Measurements from ENCODE around the gene SYCE3.
A peak's percentile ranks its signal among the peaks of the same experiment; 100 is the strongest.

Gene SYCE3

DNA sequence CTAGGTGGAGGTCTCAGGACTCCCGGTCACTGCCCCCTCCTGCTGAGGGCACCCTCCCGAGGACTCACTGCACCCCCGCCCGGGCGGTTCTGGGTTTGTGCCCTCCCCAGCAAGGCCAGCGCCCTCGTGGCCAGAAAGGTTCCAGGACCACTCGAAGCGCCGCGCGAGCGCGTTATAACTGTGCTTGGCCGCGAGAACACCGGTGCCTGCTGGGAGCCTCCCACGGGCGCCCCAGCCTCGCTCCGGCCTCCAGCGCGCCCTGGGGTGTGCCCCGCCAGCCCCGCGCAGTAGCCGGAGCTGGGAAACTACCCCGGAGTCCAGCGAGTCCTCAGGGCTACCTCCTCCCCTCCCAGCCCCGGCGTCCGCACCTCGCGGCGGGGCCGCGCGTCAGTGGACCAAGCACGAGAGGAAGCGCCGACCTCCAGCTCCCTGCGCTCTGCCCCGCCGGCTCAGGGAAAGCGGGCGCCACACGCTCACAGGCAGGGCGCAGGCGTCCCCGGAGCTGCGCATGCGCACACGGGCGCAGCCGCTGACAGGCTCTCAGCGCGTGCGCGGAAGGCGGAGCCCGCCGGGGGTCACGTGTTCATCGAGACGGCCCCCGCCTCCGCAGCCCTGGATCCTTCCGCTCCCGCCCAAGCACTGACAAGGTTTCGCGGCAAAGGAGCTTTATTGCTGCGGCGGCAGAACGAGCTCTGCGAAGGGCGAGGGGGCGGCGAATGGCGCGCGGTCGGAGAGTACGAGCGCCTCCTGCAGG lies 37.4 kb downstream of the SYCE3 start, which contains the start of gene SCO2 (continued):
- TF ChIP-seq ZNF175 (tag by site-specific recombination; IDR thresholded peaks at IDR 0.05) (no peak), ZNF214 (tag by site-specific recombination; IDR thresholded peaks at IDR 0.05; ENCODE audit: borderline replicate concordance) (no peak), ZNF169 (tag by site-specific recombination; IDR thresholded peaks at IDR 0.05) (no peak), ZSCAN30 (tag by site-specific recombination; IDR thresholded peaks at IDR 0.05) (peak; percentile 58), SP2 (tag by site-specific recombination; IDR thresholded peaks at IDR 0.05) (peak; percentile 81), ZNF37A (tag by site-specific recombination; IDR thresholded peaks at IDR 0.05) (no peak), ZNF785 (tag by site-specific recombination; IDR thresholded peaks at IDR 0.05) (no peak), ZNF10 (tag by site-specific recombination; IDR thresholded peaks at IDR 0.05) (no peak), ZNF664 (tag by site-specific recombination; IDR thresholded peaks at IDR 0.05) (no peak), ZNF221 (tag by site-specific recombination; IDR thresholded peaks at IDR 0.05; ENCODE audit: borderline replicate concordance) (no peak), ZBTB20 (tag by site-specific recombination; IDR thresholded peaks at IDR 0.05) (peak; percentile 81), GLIS2 (tag by site-specific recombination; IDR thresholded peaks at IDR 0.05) (peak; percentile 98), FEZF1 (tag by site-specific recombination; IDR thresholded peaks at IDR 0.05) (no peak), ZNF292 (tag by site-specific recombination; IDR thresholded peaks at IDR 0.05; ENCODE audit: borderline replicate concordance, low read depth) (no peak), ZBTB48 (tag by site-specific recombination; IDR thresholded peaks at IDR 0.05) (peak; percentile 85; the same call in 1 of the 2 replicates), ZNF2 (tag by site-specific recombination; IDR thresholded peaks at IDR 0.05) (peak; percentile 85; the same call in 1 of the 2 replicates), MEIS1 (CRISPR knock-in tag; IDR thresholded peaks at IDR 0.05; ENCODE audit: borderline replicate concordance) (no peak), ZIC2 (tag by site-specific recombination; IDR thresholded peaks at IDR 0.05) (peak; percentile 93), ZNF843 (tag by site-specific recombination; IDR thresholded peaks at IDR 0.05) (no peak; the same call in 1 of the 2 replicates), ZNF132 (tag by site-specific recombination; IDR thresholded peaks at IDR 0.05; ENCODE audit: borderline replicate concordance) (no peak), TRIM28 (IDR thresholded peaks at IDR 0.05; ENCODE audit: borderline replicate concordance, low read length) (peak; percentile 34; the same call in 1 of the 2 replicates), SP7 (tag by site-specific recombination; IDR thresholded peaks at IDR 0.05) (peak; percentile 74), KLF10 (tag by site-specific recombination; IDR thresholded peaks at IDR 0.05) (no peak; the same call in 1 of the 2 replicates), OVOL3 (tag by site-specific recombination; IDR thresholded peaks at IDR 0.05) (peak; percentile 47; the same call in 1 of the 2 replicates), ZNF76 (tag by site-specific recombination; IDR thresholded peaks at IDR 0.05; ENCODE audit: borderline replicate concordance, low read depth) (peak; percentile 88), ZNF473 (tag by site-specific recombination; IDR thresholded peaks at IDR 0.05) (no peak), ZNF391 (tag by site-specific recombination; IDR thresholded peaks at IDR 0.05; ENCODE audit: borderline replicate concordance, low read depth) (no peak), ZNF19 (tag by site-specific recombination; IDR thresholded peaks at IDR 0.05; ENCODE audit: low read depth) (no peak), KLF9 (tag by site-specific recombination; IDR thresholded peaks at IDR 0.05; ENCODE audit: low read depth) (peak; percentile 51; the same call in 1 of the 2 replicates)
- TF ChIP-seq, protein P1, sequence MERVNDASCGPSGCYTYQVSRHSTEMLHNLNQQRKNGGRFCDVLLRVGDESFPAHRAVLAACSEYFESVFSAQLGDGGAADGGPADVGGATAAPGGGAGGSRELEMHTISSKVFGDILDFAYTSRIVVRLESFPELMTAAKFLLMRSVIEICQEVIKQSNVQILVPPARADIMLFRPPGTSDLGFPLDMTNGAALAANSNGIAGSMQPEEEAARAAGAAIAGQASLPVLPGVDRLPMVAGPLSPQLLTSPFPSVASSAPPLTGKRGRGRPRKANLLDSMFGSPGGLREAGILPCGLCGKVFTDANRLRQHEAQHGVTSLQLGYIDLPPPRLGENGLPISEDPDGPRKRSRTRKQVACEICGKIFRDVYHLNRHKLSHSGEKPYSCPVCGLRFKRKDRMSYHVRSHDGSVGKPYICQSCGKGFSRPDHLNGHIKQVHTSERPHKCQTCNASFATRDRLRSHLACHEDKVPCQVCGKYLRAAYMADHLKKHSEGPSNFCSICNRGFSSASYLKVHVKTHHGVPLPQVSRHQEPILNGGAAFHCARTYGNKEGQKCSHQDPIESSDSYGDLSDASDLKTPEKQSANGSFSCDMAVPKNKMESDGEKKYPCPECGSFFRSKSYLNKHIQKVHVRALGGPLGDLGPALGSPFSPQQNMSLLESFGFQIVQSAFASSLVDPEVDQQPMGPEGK (tag by site-specific recombination; IDR thresholded peaks at IDR 0.05), result peak; percentile 82
- TF ChIP-seq, protein P2, sequence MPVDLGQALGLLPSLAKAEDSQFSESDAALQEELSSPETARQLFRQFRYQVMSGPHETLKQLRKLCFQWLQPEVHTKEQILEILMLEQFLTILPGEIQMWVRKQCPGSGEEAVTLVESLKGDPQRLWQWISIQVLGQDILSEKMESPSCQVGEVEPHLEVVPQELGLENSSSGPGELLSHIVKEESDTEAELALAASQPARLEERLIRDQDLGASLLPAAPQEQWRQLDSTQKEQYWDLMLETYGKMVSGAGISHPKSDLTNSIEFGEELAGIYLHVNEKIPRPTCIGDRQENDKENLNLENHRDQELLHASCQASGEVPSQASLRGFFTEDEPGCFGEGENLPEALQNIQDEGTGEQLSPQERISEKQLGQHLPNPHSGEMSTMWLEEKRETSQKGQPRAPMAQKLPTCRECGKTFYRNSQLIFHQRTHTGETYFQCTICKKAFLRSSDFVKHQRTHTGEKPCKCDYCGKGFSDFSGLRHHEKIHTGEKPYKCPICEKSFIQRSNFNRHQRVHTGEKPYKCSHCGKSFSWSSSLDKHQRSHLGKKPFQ (tag by site-specific recombination; IDR thresholded peaks at IDR 0.05), result no peak
- TF ChIP-seq, protein P3, sequence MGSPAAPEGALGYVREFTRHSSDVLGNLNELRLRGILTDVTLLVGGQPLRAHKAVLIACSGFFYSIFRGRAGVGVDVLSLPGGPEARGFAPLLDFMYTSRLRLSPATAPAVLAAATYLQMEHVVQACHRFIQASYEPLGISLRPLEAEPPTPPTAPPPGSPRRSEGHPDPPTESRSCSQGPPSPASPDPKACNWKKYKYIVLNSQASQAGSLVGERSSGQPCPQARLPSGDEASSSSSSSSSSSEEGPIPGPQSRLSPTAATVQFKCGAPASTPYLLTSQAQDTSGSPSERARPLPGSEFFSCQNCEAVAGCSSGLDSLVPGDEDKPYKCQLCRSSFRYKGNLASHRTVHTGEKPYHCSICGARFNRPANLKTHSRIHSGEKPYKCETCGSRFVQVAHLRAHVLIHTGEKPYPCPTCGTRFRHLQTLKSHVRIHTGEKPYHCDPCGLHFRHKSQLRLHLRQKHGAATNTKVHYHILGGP (tag by site-specific recombination; IDR thresholded peaks at IDR 0.05), result no peak
- TF ChIP-seq, protein P4, sequence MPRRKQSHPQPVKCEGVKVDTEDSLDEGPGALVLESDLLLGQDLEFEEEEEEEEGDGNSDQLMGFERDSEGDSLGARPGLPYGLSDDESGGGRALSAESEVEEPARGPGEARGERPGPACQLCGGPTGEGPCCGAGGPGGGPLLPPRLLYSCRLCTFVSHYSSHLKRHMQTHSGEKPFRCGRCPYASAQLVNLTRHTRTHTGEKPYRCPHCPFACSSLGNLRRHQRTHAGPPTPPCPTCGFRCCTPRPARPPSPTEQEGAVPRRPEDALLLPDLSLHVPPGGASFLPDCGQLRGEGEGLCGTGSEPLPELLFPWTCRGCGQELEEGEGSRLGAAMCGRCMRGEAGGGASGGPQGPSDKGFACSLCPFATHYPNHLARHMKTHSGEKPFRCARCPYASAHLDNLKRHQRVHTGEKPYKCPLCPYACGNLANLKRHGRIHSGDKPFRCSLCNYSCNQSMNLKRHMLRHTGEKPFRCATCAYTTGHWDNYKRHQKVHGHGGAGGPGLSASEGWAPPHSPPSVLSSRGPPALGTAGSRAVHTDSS (tag by site-specific recombination; IDR thresholded peaks at IDR 0.05), result no peak
- TF ChIP-seq, protein P5, sequence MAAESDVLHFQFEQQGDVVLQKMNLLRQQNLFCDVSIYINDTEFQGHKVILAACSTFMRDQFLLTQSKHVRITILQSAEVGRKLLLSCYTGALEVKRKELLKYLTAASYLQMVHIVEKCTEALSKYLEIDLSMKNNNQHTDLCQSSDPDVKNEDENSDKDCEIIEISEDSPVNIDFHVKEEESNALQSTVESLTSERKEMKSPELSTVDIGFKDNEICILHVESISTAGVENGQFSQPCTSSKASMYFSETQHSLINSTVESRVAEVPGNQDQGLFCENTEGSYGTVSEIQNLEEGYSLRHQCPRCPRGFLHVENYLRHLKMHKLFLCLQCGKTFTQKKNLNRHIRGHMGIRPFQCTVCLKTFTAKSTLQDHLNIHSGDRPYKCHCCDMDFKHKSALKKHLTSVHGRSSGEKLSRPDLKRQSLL (tag by site-specific recombination; IDR thresholded peaks at IDR 0.05), result no peak; the same call in 1 of the 2 replicates
